Smooth muscle cell (in vitro differentiated cells): Measurements from ENCODE around the gene LMAN2. TPM values are rescaled to one million over a fixed set of nuclear protein-coding genes. Genes with fewer than 3 reads are reported as not detected.

ENCODE experiments used
- DNase-seq: peaks from one replicate; lab custom pipeline; 2025; ENCODE audit not compliant: unreplicated experiment; lab: John Stamatoyannopoulos, UW
- H2AFZ ChIP-seq: fragments of 200-600 bp; sonication (generic); 2 replicates; pipeline ENCODE4 v1.6.0; 2016; ENCODE audit warnings: antibody characterized with exemption, low read depth, mild to moderate bottlenecking
- H3F3A ChIP-seq: fragments of 200-600 bp; sonication (generic); 2 replicates; pipeline ENCODE4 v1.6.0; 2017; ENCODE audit warnings: antibody characterized with exemption, low read depth
- H3K27ac ChIP-seq: fragments of 200-600 bp; sonication (generic); 2 replicates; pipeline ENCODE4 v1.5.1; 2016; ENCODE audit warnings: low read depth, mild to moderate bottlenecking
- H3K27me3 ChIP-seq: fragments of 200-600 bp; sonication (generic); 2 replicates; pipeline ENCODE4 v1.6.1; 2016; ENCODE audit warnings: low read depth, mild to moderate bottlenecking
- H3K36me3 ChIP-seq: fragments of 200-600 bp; sonication (generic); 2 replicates; pipeline ENCODE4 v1.5.1; 2016; ENCODE audit warnings: low read depth
- H3K4me1 ChIP-seq: fragments of 200-600 bp; sonication (generic); 2 replicates; pipeline ENCODE4 v1.5.1; 2016; ENCODE audit warnings: low read depth
- H3K4me2 ChIP-seq: fragments of 200-600 bp; sonication (generic); 2 replicates; pipeline ENCODE4 v1.6.0; 2016; ENCODE audit warnings: mild to moderate bottlenecking
- H3K4me3 ChIP-seq: fragments of 200-600 bp; sonication (generic); 2 replicates; pipeline ENCODE4 v1.5.1; 2016; ENCODE audit warnings: mild to moderate bottlenecking
- H3K79me2 ChIP-seq: fragments of 200-600 bp; sonication (generic); 2 replicates; pipeline ENCODE4 v1.6.0; 2016; ENCODE audit warnings: low read depth, mild to moderate bottlenecking
- H3K9ac ChIP-seq: fragments of 200-600 bp; sonication (generic); 2 replicates; pipeline ENCODE4 v1.6.0; 2016; ENCODE audit warnings: low read depth
- H3K9me3 ChIP-seq: fragments of 200-600 bp; sonication (generic); replicated peaks from 2 replicates; pipeline ENCODE4 v1.5.1; 2016; ENCODE audit warnings: low read depth
- H4K20me1 ChIP-seq: fragments of 200-600 bp; sonication (generic); 2 replicates; pipeline ENCODE4 v1.6.0; 2016; ENCODE audit warnings: low read depth
- CTCF ChIP-seq: fragments of 200-600 bp; sonication (generic); IDR thresholded peaks from 2 replicates; pipeline ENCODE4 v1.5.1; 2017; ENCODE audit warnings: borderline replicate concordance, mild to moderate bottlenecking, antibody characterized with exemption; ENCODE audit not compliant: insufficient read depth, poor library complexity, severe bottlenecking
- WGBS: methylation state at CpG from one replicate; pipeline ENCODE4 v1.1.7; 2016; ENCODE audit warnings: low lambda C conversion rate; 5-methylcytosine and 5-hydroxymethylcytosine counted together
- polyA plus RNA-seq: library from polyadenylated mRNA; unstranded; fragments of >200 nt; fragmentation: Nextera tagmentation; extraction: Ambion mirVana; gene quantifications from 2 replicates; pipeline ENCODE4 v1.2.1, GENCODE V29; 2016
- total RNA-seq: library from RNA; depleted of rRNA; stranded (reverse); fragments of >200 nt; gene quantifications from 2 replicates; pipeline ENCODE4 v1.2.3, GENCODE V29; 2014

LMAN2 gene
- total and polyA plus RNA-seq, 2 experiments from 2014 or later: 241 to 253 TPM

- H3K4me2 ChIP-seq: no peak overlapping the region
- no peaks in the 10 kb centered on the region for H3K27me3 ChIP-seq
- no peak for DNase-seq
- no peak overlapping the region for H2AFZ ChIP-seq
- no peak overlapping the region for H3K4me3 ChIP-seq
- H4K20me1 ChIP-seq: peaks cover 34% of the 10 kb centered on the region
- H3K4me1 ChIP-seq: no peaks in the 10 kb centered on the region
- no peaks in the 10 kb centered on the region for H3K36me3 ChIP-seq
- H3K9me3 ChIP-seq: no peaks in the 10 kb centered on the region
- 97% methylated on average over 35 of the region's 35 CpGs for WGBS
- H3F3A ChIP-seq: no peaks in the 10 kb centered on the region
- no peak overlapping the region for H3K27ac ChIP-seq
- no peak overlapping the region for H3K9ac ChIP-seq
- TF ChIP-seq CTCF: no peak
- H3K79me2 ChIP-seq: no peaks in the 10 kb centered on the region
These were observed 19.2 kb downstream of the LMAN2 start for GRCh38 chr5:177332031-177332895.

- H3K27ac ChIP-seq: no peak overlapping the region
- TF ChIP-seq CTCF: no peak
- no peaks in the 10 kb centered on the region for H3K9me3 ChIP-seq
- no peak overlapping the region for H3K4me3 ChIP-seq
- H3K27me3 ChIP-seq: no peaks in the 10 kb centered on the region
- no peaks in the 10 kb centered on the region for H3F3A ChIP-seq
- WGBS: 97% methylated on average over 26 of the region's 27 CpGs
- peaks cover 34% of the 10 kb centered on the region for H4K20me1 ChIP-seq
- H3K4me1 ChIP-seq: no peaks in the 10 kb centered on the region
- no peak overlapping the region for H3K9ac ChIP-seq
- H3K36me3 ChIP-seq: no peaks in the 10 kb centered on the region
- no peak overlapping the region for H3K4me2 ChIP-seq
- H2AFZ ChIP-seq: no peak overlapping the region
- no peak for DNase-seq
- no peaks in the 10 kb centered on the region for H3K79me2 ChIP-seq
These were observed 20.3 kb downstream of the LMAN2 start for GRCh38 chr5:177330991-177331842.

GRCh38 chr5:177329883-177330282 lies 21.6 kb downstream of the LMAN2 start:
- WGBS: 95% methylated on average over 6 of the region's 6 CpGs
- TF ChIP-seq CTCF: no peak
- Histone ChIP-seq H4K20me1 (peaks cover 45% of the 10 kb centered on the region), H3K36me3 (no peaks in the 10 kb centered on the region), H3K9ac (no peak overlapping the region), H3K4me2 (no peak overlapping the region), H3F3A (no peaks in the 10 kb centered on the region), H3K79me2 (no peaks in the 10 kb centered on the region), H2AFZ (no peak overlapping the region), H3K4me1 (no peaks in the 10 kb centered on the region), H3K27ac (no peak overlapping the region), H3K4me3 (no peak overlapping the region), H3K27me3 (no peaks in the 10 kb centered on the region), H3K9me3 (no peaks in the 10 kb centered on the region)
- DNase-seq: no peak
